DOHH2 (cell line): ENCODE measurements around the gene UPF1.

Experiments used
- H3F3A ChIP-seq: fragments of 200-600 bp; sonication (generic), shearing (Covaris generic); 2 replicates; pipeline ENCODE4 v1.6.0; 2016; ENCODE audit warnings: antibody characterized with exemption, mild to moderate bottlenecking; ENCODE audit not compliant: control insufficient read depth, insufficient read depth
- H3K27ac ChIP-seq: fragments of 200-600 bp; sonication (generic); 2 replicates; pipeline ENCODE4 v1.5.1; 2014; ENCODE audit warnings: low read depth, mild to moderate bottlenecking, low read length, moderate library complexity
- H3K27me3 ChIP-seq: fragments of 200-600 bp; sonication (generic); 2 replicates; pipeline ENCODE4 v1.6.1; 2014; ENCODE audit warnings: mild to moderate bottlenecking, low read length, mixed read lengths; ENCODE audit not compliant: control insufficient read depth
- H3K36me3 ChIP-seq: fragments of 200-600 bp; sonication (generic); 2 replicates; pipeline ENCODE4 v1.6.1; 2014; ENCODE audit warnings: mild to moderate bottlenecking, low read length, moderate library complexity, mixed read lengths; ENCODE audit not compliant: control insufficient read depth
- H3K4me1 ChIP-seq: fragments of 200-600 bp; sonication (generic); 2 replicates; pipeline ENCODE4 v1.6.1; 2014; ENCODE audit warnings: mild to moderate bottlenecking, low read length, mixed read lengths; ENCODE audit not compliant: control insufficient read depth
- H3K4me2 ChIP-seq: fragments of 200-600 bp; sonication (generic); 2 replicates; pipeline ENCODE4 v1.6.0; 2014; ENCODE audit warnings: mild to moderate bottlenecking, low read length, moderate library complexity
- H3K4me3 ChIP-seq: fragments of 200-600 bp; sonication (generic); 2 replicates; pipeline ENCODE4 v1.5.1; 2014; ENCODE audit warnings: mild to moderate bottlenecking, low read length, mixed read lengths
- H3K79me2 ChIP-seq: fragments of 200-600 bp; sonication (generic); 2 replicates; pipeline ENCODE4 v1.6.1; 2014; ENCODE audit warnings: mild to moderate bottlenecking, low read length, mixed read lengths; ENCODE audit not compliant: control insufficient read depth
- H3K9me2 ChIP-seq: fragments of 200-600 bp; sonication (generic); replicated peaks from 2 replicates; pipeline ENCODE4 v1.6.1; 2014; ENCODE audit warnings: mild to moderate bottlenecking, low read length, mixed read lengths; ENCODE audit not compliant: control insufficient read depth
- H3K9me3 ChIP-seq: fragments of 200-600 bp; sonication (generic); 2 replicates; pipeline ENCODE4 v1.6.1; 2014; ENCODE audit warnings: antibody characterized with exemption, low read length, mixed read lengths; ENCODE audit not compliant: control insufficient read depth, insufficient read depth
- H4K20me1 ChIP-seq: fragments of 200-600 bp; sonication (generic); 2 replicates; pipeline ENCODE4 v1.6.0; 2014; ENCODE audit warnings: low read depth, mild to moderate bottlenecking, antibody characterized with exemption, low read length, moderate library complexity; ENCODE audit not compliant: control insufficient read depth, insufficient read depth
- CTCF ChIP-seq: fragments of 200-600 bp; sonication (generic); IDR thresholded peaks from one replicate; pipeline ENCODE4 v1.5.1; 2014; ENCODE audit warnings: antibody characterized with exemption, mild to moderate bottlenecking, low read depth, low read length; ENCODE audit not compliant: poor library complexity, severe bottlenecking
- EZH2phosphoT487 ChIP-seq: fragments of 200-600 bp; sonication (generic); IDR thresholded peaks from 2 replicates; pipeline ENCODE4 v1.6.1; 2017; ENCODE audit warnings: borderline replicate concordance, mild to moderate bottlenecking, antibody characterized with exemption, low read length, moderate library complexity, mixed read lengths

The UPF1 gene

DNA sequence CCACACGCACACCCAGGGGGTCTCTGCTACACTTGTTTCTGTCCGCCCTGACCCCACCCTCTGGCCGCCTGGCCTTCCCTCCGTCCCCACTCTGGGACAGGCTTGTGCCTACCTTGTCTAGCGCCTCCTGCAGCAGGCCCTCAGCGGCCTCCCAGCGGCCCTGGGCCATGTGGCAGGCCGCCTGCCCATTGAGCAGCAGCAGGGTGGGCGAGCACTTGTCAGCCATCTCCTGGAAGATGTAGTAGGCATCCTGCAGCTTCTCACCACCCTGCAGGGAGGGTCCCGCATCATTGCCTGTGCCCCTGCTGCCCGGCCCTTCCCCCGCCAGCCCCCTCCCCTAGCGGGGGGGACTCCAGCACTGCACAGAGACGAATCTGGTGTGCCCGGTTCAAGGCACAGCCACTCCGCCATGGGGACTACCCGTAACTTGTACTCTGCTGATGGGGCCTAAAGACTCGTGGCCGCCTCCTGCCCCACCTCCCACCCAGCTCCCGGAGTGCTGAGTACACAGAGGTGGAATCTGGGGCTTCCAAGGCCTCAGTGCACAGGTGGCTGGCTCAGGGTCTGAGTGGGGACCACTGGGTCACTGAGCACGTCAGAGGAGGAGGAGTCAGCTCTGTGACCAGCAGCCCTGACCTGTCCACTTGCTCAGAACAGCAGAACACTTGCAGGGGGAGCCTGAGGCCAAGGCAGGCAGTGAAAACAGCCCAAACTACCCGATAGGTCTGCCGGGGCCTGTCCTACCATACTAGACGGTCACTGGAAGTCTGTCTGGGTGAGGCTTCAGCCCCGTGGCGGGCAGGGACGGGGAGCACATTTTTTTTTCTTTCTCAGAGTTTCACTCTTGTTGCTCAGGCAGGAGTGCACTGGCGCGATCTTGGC is 71.6 kb downstream of the UPF1 start:
- H3K27me3 ChIP-seq: no peaks in the 10 kb centered on the region
- peaks cover 32% of the 10 kb centered on the region for H3K36me3 ChIP-seq
- no peak overlapping the region for H3K27ac ChIP-seq
- H3K9me2 ChIP-seq: no peaks in the 10 kb centered on the region
- H3K4me2 ChIP-seq: no peak overlapping the region
- no peaks in the 10 kb centered on the region for H3K4me1 ChIP-seq
- H4K20me1 ChIP-seq: no peaks in the 10 kb centered on the region
- no peaks in the 10 kb centered on the region for H3F3A ChIP-seq
- no peaks in the 10 kb centered on the region for H3K79me2 ChIP-seq
- TF ChIP-seq EZH2phosphoT487: no peak
- no peak for TF ChIP-seq CTCF
- no peak overlapping the region for H3K4me3 ChIP-seq
- no peaks in the 10 kb centered on the region for H3K9me3 ChIP-seq

- Histone ChIP-seq H3K4me1 (no peaks in the 10 kb centered on the region), H3K27ac (no peak overlapping the region), H3K36me3 (peaks cover 32% of the 10 kb centered on the region), H3K4me2 (no peak overlapping the region), H3K27me3 (no peaks in the 10 kb centered on the region), H4K20me1 (no peaks in the 10 kb centered on the region), H3F3A (no peaks in the 10 kb centered on the region), H3K79me2 (no peaks in the 10 kb centered on the region), H3K4me3 (no peak overlapping the region), H3K9me3 (no peaks in the 10 kb centered on the region), H3K9me2 (no peaks in the 10 kb centered on the region)
- TF ChIP-seq EZH2phosphoT487: no peak
- TF ChIP-seq CTCF: no peak
Observed at GRCh38 chr19:18904334-18905057, 72.7 kb downstream of the UPF1 start.

DNA sequence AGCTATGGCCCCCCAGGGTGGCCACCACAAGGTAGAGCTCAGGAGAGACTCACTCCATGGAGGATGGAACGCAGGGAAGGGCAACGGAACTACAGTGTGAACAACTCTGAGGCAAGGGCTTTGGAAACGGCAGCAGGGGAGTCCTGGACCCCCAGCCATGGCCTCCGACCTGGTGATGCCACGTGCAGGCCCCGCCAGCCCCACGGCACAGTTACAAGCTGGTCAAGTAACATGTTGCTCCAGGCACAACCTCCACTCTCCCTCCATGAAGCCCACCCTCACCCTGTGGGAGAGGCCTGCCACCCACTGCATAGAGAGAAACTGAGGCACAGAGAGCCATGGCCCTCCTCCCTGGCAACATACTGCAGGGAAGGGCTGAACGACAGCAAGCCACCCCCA is 73.3 kb downstream of the UPF1 start:
- Histone ChIP-seq H3K4me1 (no peaks in the 10 kb centered on the region), H3K4me2 (no peak overlapping the region), H3K79me2 (no peaks in the 10 kb centered on the region), H3K36me3 (peaks cover 32% of the 10 kb centered on the region), H4K20me1 (no peaks in the 10 kb centered on the region), H3K9me2 (no peaks in the 10 kb centered on the region), H3F3A (no peaks in the 10 kb centered on the region), H3K27me3 (no peaks in the 10 kb centered on the region), H3K9me3 (no peaks in the 10 kb centered on the region), H3K4me3 (no peak overlapping the region), H3K27ac (no peak overlapping the region)
- TF ChIP-seq EZH2phosphoT487 (no peak), CTCF (no peak)
